Activated naive CD4-positive, alpha-beta T cell treated with anti-CD3 and anti-CD28 coated beads for 36 hours (primary cell): ENCODE data around the gene CHST3. TPM values are rescaled to one million over a fixed set of nuclear protein-coding genes. Genes with fewer than 3 reads are reported as not detected.

Experiments used
- CTCF ChIA-PET: fragments of 350-600 bp; sonication (Branson Sonifier 250); formaldehyde crosslinking; loops from one replicate; lab custom pipeline; 2021; ENCODE audit warnings: antibody characterized with exemption; lab: Charles Lee
- DNase-seq: peaks from one replicate; pipeline ENCODE4 v3.0.0-alpha.2; 2020
- H3K27ac Mint-ChIP-seq: one replicate; pipeline ENCODE4 v1.8.0; 2021; ENCODE audit warnings: mild to moderate bottlenecking, mixed read lengths
- H3K27me3 Mint-ChIP-seq: one replicate; pipeline ENCODE4 v1.8.0; 2021; ENCODE audit warnings: low read depth, mixed read lengths
- H3K36me3 Mint-ChIP-seq: one replicate; pipeline ENCODE4 v1.8.0; 2021; ENCODE audit warnings: low read depth, mixed read lengths
- H3K4me1 Mint-ChIP-seq: one replicate; pipeline ENCODE4 v1.8.0; 2021; ENCODE audit warnings: low read depth, mixed read lengths
- H3K4me3 Mint-ChIP-seq: one replicate; pipeline ENCODE4 v1.8.0; 2021; ENCODE audit warnings: mild to moderate bottlenecking, moderate library complexity, mixed read lengths
- H3K9me3 Mint-ChIP-seq: one replicate; pipeline ENCODE4 v1.8.0; 2021; ENCODE audit warnings: mixed read lengths
- intact Hi-C: fragments of 100-400 bp; cut with micrococcal nuclease; formaldehyde crosslinking; loops from one replicate; pipeline ENCODE4 v1.15.1; 2023
- total RNA-seq, 2 experiments: library from RNA; stranded (reverse); gene quantifications; one replicate each; pipeline ENCODE4 v1.2.3, GENCODE V29; 2021

CHST3 gene
- total RNA-seq, 2 experiments from 2014 or later: 0.55 to 0.57 TPM

DNA sequence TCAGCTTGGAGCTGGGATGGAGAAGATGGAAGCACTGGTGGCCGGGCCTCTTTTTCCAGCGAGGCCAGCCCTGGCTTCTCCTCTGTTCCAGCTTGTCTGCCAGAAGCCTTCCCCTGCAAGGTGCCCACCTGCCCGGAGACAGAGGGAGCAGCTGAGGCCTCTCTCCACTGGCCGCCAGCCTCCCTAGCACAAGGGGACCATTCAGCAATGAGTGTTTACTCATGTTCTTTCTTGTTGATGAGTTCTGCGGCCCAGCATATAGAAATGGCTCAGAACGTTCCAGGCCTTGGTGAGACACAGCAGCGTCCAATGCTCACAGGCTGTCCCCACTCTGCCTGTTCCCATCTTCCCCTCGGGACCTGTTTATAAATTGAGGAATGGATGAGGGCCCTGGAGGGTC, 47.3 kb downstream of the CHST3 start:
- no peak for DNase-seq
- CTCF ChIA-PET: no interaction called here
- no peaks in the 10 kb centered on the region for H3K9me3 Mint-ChIP-seq
- H3K27me3 Mint-ChIP-seq: no peaks in the 10 kb centered on the region
- H3K4me3 Mint-ChIP-seq: no peak overlapping the region
- intact Hi-C loops: no loop called here
- H3K36me3 Mint-ChIP-seq: no peaks in the 10 kb centered on the region
- H3K4me1 Mint-ChIP-seq: no peaks in the 10 kb centered on the region
- no peak overlapping the region for H3K27ac Mint-ChIP-seq

- DNase-seq: no peak
- Mint-ChIP-seq H3K4me3 (no peak overlapping the region), H3K27me3 (no peaks in the 10 kb centered on the region), H3K27ac (no peak overlapping the region), H3K9me3 (no peaks in the 10 kb centered on the region), H3K36me3 (no peaks in the 10 kb centered on the region), H3K4me1 (no peaks in the 10 kb centered on the region)
- CTCF ChIA-PET: interaction anchor here (1.2 kb wide), 1 partner anchor 115 kb away, joined by 9 read pairs; no protein-coding TSS in a partner anchor
- intact Hi-C loops: no loop called here
These were observed 47.8 kb downstream of the CHST3 start for GRCh38 chr10:72011976-72012512.

DNA sequence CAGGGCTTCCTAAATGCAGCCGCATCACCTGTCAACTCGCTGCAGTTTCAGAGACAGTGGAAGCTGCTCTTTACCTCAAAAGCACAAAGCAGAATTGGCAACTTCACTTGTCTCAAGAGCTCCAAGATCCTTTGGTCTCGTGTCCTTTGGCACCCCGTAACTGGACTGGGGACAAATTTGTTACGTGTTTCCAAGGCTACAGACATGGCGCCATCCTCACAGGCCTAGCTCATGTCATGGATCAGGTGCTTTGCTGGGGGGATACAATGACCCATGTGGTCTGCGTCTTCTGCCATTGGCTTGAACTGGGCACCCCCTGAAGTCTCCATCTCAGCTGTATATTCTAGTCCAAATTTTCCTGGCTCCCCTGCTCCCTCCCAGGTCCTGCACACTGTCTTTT, 48.6 kb downstream of the CHST3 start:
- Mint-ChIP-seq H3K4me3 (no peak overlapping the region), H3K36me3 (no peaks in the 10 kb centered on the region), H3K4me1 (no peaks in the 10 kb centered on the region), H3K9me3 (no peaks in the 10 kb centered on the region), H3K27me3 (no peaks in the 10 kb centered on the region), H3K27ac (no peak overlapping the region)
- intact Hi-C loops: no loop called here
- DNase-seq: no peak
- CTCF ChIA-PET: interaction anchor here (1.2 kb wide), 1 partner anchor 116 kb away, joined by 9 read pairs; no protein-coding TSS in a partner anchor

- no peak overlapping the region for H3K27ac Mint-ChIP-seq
- no peaks in the 10 kb centered on the region for H3K4me1 Mint-ChIP-seq
- no peaks in the 10 kb centered on the region for H3K9me3 Mint-ChIP-seq
- no peaks in the 10 kb centered on the region for H3K27me3 Mint-ChIP-seq
- H3K4me3 Mint-ChIP-seq: no peak overlapping the region
- no peaks in the 10 kb centered on the region for H3K36me3 Mint-ChIP-seq
- CTCF ChIA-PET: interaction anchor here (0.6 to 1.4 kb wide), 5 partner anchors 35 to 372 kb away, joined by 3 to 9 read pairs (median 5); no protein-coding TSS in a partner anchor
- intact Hi-C loops: no loop called here
- no peak for DNase-seq
These were observed 49.2 kb downstream of the CHST3 start for GRCh38 chr10:72013202-72013945.

- CTCF ChIA-PET: interaction anchor here (0.6 to 1.4 kb wide), 4 partner anchors 34 to 372 kb away, joined by 3 to 9 read pairs (median 4); no protein-coding TSS in a partner anchor
- Mint-ChIP-seq H3K27ac (no peak overlapping the region), H3K4me3 (no peak overlapping the region), H3K27me3 (no peaks in the 10 kb centered on the region), H3K9me3 (no peaks in the 10 kb centered on the region), H3K4me1 (no peaks in the 10 kb centered on the region), H3K36me3 (no peaks in the 10 kb centered on the region)
- intact Hi-C loops: no loop called here
- no peak for DNase-seq
These were observed 50.0 kb downstream of the CHST3 start for GRCh38 chr10:72014197-72014596.

GRCh38 chr10:72014785-72015480, 50.7 kb downstream of the CHST3 start:
- no peaks in the 10 kb centered on the region for H3K4me1 Mint-ChIP-seq
- no peak overlapping the region for H3K27ac Mint-ChIP-seq
- intact Hi-C loops: no loop called here
- CTCF ChIA-PET: interaction anchor here (1.2 to 1.4 kb wide), 2 partner anchors 33 to 119 kb away, joined by 3 to 4 read pairs; no protein-coding TSS in a partner anchor
- H3K36me3 Mint-ChIP-seq: no peaks in the 10 kb centered on the region
- no peaks in the 10 kb centered on the region for H3K9me3 Mint-ChIP-seq
- no peaks in the 10 kb centered on the region for H3K27me3 Mint-ChIP-seq
- no peak for DNase-seq
- no peak overlapping the region for H3K4me3 Mint-ChIP-seq

DNA sequence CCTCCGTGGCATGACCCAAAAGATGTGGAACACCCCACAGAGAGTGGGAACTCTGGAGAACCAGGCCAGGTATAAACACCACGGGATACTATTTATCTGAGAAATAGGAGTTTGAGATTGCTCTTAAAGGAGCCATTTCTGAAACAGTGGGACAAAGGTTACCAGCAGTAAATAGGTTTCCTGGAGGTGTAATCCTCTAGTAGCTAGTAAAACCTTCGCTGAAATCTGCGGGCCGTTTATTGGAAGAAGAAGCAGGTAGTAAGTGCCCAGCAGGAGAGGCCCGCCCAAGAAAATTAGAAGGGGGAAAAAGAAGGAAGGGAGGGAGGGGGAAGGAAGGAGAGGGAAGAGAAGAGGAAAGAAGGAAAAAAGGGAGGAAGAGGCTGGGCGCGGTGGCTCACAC, 51.6 kb downstream of the CHST3 start:
- Mint-ChIP-seq H3K27ac (no peak overlapping the region), H3K36me3 (no peaks in the 10 kb centered on the region), H3K9me3 (no peaks in the 10 kb centered on the region), H3K27me3 (no peaks in the 10 kb centered on the region), H3K4me1 (no peaks in the 10 kb centered on the region), H3K4me3 (no peak overlapping the region)
- intact Hi-C loops: no loop called here
- no peak for DNase-seq
- CTCF ChIA-PET: no interaction called here

- Mint-ChIP-seq H3K27me3 (no peaks in the 10 kb centered on the region), H3K9me3 (no peaks in the 10 kb centered on the region), H3K27ac (no peak overlapping the region), H3K36me3 (no peaks in the 10 kb centered on the region), H3K4me3 (no peak overlapping the region), H3K4me1 (no peaks in the 10 kb centered on the region)
- intact Hi-C loops: no loop called here
- CTCF ChIA-PET: no interaction called here
- no peak for DNase-seq
These were observed 52.6 kb downstream of the CHST3 start for GRCh38 chr10:72016608-72017300.

DNA sequence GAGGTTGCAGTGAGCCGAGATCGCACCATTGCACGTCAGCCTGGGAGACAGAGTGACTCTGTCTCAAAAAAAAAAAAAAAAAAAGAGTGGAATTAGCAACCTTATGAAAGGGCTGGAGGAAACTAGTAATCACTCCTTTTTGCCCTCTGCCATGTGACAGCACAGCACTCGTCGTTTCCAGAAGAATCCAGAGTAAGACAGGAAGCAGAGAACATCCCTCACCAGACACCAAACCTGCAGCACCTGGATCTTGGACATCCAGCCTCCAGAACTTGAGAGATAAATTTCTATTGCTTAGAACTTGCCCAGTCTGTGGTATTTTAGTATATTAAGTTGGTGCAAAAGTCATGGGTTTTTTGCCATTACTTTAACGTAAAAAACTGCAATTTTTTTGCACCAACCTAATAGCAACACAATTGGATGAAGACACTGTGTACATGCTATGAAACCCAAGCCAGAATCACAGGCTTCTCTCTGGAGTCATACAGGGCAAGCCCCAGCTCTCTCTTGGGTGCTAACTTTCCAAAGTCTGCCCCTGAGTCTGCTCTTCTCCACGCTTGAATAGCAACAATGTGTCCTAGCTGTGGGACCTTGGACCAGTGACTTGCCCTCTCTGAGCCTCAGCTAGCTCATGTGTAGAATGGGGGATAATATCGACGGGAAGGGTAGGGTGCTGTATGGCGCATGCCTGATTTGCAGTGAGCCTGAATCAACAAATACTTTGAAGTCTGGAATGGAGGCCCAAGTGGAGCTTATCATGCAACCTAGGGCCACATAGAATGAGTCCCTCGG, 55.1 kb downstream of the CHST3 start:
- CTCF ChIA-PET: no interaction called here
- intact Hi-C loops: no loop called here
- no peaks in the 10 kb centered on the region for H3K27me3 Mint-ChIP-seq
- H3K36me3 Mint-ChIP-seq: no peaks in the 10 kb centered on the region
- no peaks in the 10 kb centered on the region for H3K4me1 Mint-ChIP-seq
- H3K9me3 Mint-ChIP-seq: no peaks in the 10 kb centered on the region
- H3K4me3 Mint-ChIP-seq: no peak overlapping the region
- H3K27ac Mint-ChIP-seq: no peak overlapping the region
- DNase-seq: no peak

- Mint-ChIP-seq H3K9me3 (no peaks in the 10 kb centered on the region), H3K27me3 (no peaks in the 10 kb centered on the region), H3K27ac (no peak overlapping the region), H3K4me3 (no peak overlapping the region), H3K4me1 (no peaks in the 10 kb centered on the region), H3K36me3 (no peaks in the 10 kb centered on the region)
- intact Hi-C loops: no loop called here
- CTCF ChIA-PET: no interaction called here
- no peak for DNase-seq
These were observed 57.0 kb downstream of the CHST3 start for GRCh38 chr10:72020914-72021809.

DNA sequence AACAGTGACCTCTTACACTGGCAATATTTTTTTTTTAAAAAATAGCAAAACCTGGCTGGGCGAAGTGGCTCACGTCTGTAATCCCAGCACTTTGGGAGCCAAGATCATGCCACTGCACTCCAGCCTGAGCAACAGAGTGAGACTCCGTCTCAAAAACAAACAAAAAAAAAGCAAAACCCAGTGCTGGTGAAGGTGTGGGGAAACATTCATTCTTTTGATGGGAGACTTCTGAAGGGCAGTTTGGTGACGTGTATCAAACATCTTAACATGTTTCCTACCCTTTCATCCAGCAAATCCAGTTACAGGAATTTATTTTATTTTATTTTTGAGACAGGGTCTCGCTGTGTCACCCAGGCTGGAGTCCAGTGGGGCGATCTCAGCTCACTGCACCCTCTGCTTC, 58.0 kb downstream of the CHST3 start:
- CTCF ChIA-PET: interaction anchor here (0.7 kb wide), 2 partner anchors 10 to 19 kb away, joined by 5 to 6 read pairs; no protein-coding TSS in a partner anchor
- Mint-ChIP-seq H3K4me1 (no peaks in the 10 kb centered on the region), H3K9me3 (no peaks in the 10 kb centered on the region), H3K4me3 (no peak overlapping the region), H3K36me3 (no peaks in the 10 kb centered on the region), H3K27me3 (no peaks in the 10 kb centered on the region), H3K27ac (no peak overlapping the region)
- DNase-seq: no peak
- intact Hi-C loops: no loop called here
